Activated T-cell treated with anti-CD3 and anti-CD28 coated beads for 4 hours (primary cell): Measurements from ENCODE around the gene JPT2.

ENCODE experiments used
- DNase-seq: peaks from one replicate; pipeline ENCODE4 v3.0.0-alpha.2; 2020

JPT2 gene

DNA sequence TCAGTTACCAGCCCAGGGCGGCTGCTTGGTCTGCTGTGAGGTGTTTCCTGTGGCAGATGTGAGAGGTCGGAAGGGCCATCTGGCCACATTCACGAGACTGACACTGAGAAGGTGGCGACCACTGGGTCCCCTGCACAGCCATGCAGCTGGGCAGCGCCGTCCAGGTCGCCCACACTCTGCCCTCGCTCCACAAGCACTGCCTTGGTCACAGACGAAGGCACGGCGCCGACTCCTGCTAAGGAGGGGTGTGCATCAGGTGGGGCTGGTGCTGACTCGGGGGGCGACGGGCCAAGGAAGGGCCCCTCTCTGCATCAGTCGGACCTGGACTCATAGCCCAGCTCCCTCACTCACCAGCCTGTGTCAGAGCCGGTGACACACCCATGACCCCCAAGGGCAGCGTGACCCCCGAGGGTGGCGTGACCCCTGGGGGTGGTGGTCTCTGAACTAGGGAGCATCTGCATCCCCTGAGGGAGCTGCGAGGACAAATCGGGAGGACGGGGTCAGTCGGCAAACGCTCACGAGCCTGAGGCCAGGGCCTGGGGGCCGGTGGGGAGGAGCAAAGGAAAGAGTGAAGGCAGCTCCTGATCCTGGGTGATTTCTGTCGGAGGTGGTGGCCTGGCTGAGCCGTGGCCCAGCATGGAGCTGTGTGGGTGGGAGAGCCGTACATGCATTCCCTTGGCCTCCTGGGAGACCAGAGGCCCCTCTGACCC lies 62.9 kb downstream of the JPT2 start:
- no peak for DNase-seq

GRCh38 chr16:1741553-1742165 lies 63.6 kb downstream of the JPT2 start:
- no peak for DNase-seq

GRCh38 chr16:1743376-1744337 lies 65.6 kb downstream of the JPT2 start:
- DNase-seq, result no peak

DNA sequence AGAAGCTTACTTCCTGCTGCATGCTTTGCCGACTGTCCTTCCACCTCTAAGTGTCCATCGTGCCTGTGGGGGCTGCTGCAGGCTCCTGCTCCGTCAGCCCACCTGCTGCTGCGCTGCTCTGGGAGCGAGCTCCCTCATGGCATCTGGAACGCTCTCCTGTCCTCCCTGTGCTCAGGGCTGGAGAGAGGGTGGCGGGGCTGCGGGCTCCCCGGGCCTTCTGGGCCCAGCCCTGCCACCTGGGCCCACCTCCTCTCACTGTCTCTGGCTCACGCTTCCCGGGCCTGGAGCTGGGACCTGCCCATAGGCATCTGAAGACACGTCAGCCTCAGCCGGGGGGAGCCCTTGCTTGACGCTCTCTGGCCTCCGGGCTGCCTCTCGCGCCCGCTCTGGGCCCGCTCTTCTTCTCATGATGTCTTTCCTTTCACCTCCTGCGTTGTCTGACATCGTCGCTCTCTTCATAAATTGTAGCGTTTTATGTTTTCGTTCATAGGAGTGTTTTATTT lies 66.3 kb downstream of the JPT2 start:
- DNase-seq, result no peak

DNA sequence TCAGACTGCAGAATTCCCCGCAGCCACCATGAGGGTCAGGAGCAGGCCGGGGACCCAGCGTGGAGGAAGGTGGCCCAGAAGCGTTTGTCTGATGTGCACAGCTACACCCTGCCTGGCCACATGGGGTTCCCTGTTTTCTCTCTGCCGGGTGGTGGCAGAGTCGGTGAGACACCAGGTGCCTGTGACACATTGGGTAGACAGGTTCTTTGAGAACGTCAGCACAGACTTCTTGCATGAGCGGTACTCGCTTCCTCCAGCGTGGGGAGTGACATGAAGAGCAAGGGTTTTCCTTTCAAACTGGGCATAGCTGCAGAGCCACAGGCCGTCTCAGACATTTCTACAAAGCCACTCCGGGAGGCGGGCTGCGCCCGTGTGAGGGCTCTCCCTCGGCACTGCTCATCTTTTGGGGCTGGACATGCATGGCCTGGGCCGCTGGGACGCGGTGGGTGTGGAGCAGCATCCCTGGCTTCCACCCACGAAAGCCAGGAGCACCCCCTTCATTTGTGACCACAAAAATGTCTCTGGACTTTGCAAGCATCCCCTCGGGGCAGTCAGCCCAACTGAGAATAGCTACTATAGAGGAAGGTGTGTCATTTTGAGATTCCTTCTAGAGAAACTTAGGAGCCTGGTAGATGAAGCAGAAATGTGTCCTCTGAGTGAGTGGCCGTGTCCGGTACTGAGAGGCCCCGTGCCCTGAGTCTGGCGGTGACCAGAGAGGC lies 67.3 kb downstream of the JPT2 start:
- DNase-seq, result no peak

- DNase-seq, result no peak
These were observed 68.0 kb downstream of the JPT2 start for GRCh38 chr16:1745900-1746692.

- DNase-seq, result no peak
These were observed 68.7 kb downstream of the JPT2 start for GRCh38 chr16:1746693-1747195.

DNA sequence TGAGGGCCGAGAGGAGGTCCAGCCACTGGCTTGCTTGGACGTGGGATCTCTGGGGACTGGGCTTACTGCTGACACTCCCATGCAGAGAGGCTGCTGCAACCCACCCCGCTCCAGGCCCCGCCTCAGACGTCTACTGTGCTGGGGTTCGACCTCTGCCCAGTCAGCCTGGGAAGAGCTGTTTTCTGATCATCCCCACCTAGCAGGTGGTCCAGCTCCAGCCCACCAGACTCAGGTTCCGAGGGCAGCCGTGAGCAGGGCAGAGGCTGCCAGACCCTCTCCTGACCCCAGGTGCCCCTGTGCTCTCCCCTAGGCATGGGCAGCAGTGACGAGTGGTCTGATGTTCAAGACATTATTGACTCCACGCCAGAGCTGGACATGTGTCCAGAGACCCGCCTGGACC lies 69.9 kb downstream of the JPT2 start:
- DNase-seq, result no peak

- DNase-seq, result no peak
These were observed 71.4 kb downstream of the JPT2 start for GRCh38 chr16:1749152-1750117.
